ENCODE data around the gene IGFBP5. TPM values are rescaled to one million over a fixed set of nuclear protein-coding genes. Genes with fewer than 3 reads are reported as not detected.

The IGFBP5 gene
- total and polyA plus RNA-seq, 10 of the 15 experiments (the other 5 are each of a cell fraction or from before 2014, with no cell fraction given) = 2.8 TPM; not detected in 9

DNA sequence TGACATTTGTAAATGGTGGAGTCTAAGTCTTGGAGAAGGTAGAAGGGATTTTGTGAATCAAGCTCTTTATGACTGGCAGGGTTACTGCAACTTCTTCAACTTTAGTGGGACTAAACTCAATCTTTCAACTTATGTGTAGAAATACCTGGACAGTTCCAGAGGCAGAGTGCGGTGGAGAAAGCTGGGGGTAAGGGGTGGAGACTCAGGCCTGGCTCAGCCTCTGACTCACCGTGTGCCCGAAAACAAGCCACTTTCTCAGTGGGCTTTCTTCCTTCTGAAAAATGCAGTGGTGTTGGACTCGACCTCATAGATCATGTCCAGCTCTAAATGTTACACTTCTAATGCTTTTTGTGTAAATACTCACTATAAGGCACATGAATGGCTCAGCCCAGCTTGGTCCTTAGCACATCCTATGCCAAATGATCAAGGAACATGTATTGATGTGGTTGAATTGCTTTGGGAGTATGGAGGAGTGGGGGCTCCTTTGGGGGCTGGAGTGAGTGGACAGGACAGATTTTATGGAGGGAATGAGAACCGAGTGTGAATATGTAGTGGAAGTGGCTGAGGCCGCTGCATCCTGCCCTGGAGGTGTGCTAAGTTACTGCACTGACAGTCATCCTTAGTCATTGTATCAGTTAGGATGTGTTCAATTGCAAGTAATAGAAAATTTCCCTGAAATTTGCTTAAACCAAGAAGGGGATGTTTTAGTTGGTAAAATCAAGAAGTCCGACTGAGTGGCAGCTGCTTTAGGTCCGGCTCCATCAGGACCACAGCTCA, 32.2 kb upstream of the IGFBP5 start (continued):
- TF ChIP-seq, protein P1, sequence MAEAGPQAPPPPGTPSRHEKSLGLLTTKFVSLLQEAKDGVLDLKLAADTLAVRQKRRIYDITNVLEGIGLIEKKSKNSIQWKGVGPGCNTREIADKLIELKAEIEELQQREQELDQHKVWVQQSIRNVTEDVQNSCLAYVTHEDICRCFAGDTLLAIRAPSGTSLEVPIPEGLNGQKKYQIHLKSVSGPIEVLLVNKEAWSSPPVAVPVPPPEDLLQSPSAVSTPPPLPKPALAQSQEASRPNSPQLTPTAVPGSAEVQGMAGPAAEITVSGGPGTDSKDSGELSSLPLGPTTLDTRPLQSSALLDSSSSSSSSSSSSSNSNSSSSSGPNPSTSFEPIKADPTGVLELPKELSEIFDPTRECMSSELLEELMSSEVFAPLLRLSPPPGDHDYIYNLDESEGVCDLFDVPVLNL (IDR thresholded peaks at IDR 0.05; ENCODE audit: low read depth, low read length) = no peak
- TF ChIP-seq ZNF384 (IDR thresholded peaks at IDR 0.05; ENCODE audit: borderline replicate concordance, low read depth, low read length) (no peak), FOXK2 (IDR thresholded peaks at IDR 0.05) (no peak), STAT1 (conservative IDR thresholded peaks at IDR 0.05) (no peak), NFIC (IDR thresholded peaks at IDR 0.05; ENCODE audit: low read depth, low read length) (no peak), POLR2AphosphoS2 (IDR thresholded peaks at IDR 0.05; ENCODE audit: low read depth, low read length) (no peak), MXI1 (IDR thresholded peaks at IDR 0.05; ENCODE audit: low read depth, low read length) (no peak)
- TF ChIP-seq, protein P2, sequence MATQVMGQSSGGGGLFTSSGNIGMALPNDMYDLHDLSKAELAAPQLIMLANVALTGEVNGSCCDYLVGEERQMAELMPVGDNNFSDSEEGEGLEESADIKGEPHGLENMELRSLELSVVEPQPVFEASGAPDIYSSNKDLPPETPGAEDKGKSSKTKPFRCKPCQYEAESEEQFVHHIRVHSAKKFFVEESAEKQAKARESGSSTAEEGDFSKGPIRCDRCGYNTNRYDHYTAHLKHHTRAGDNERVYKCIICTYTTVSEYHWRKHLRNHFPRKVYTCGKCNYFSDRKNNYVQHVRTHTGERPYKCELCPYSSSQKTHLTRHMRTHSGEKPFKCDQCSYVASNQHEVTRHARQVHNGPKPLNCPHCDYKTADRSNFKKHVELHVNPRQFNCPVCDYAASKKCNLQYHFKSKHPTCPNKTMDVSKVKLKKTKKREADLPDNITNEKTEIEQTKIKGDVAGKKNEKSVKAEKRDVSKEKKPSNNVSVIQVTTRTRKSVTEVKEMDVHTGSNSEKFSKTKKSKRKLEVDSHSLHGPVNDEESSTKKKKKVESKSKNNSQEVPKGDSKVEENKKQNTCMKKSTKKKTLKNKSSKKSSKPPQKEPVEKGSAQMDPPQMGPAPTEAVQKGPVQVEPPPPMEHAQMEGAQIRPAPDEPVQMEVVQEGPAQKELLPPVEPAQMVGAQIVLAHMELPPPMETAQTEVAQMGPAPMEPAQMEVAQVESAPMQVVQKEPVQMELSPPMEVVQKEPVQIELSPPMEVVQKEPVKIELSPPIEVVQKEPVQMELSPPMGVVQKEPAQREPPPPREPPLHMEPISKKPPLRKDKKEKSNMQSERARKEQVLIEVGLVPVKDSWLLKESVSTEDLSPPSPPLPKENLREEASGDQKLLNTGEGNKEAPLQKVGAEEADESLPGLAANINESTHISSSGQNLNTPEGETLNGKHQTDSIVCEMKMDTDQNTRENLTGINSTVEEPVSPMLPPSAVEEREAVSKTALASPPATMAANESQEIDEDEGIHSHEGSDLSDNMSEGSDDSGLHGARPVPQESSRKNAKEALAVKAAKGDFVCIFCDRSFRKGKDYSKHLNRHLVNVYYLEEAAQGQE (IDR thresholded peaks at IDR 0.05; ENCODE audit: low read depth, low read length) = no peak

All from GM12878 (cell line).